Choroid plexus epithelial cell (primary cell): ENCODE data around the gene USP2.

Experiments used
- DNase-seq: peaks from one replicate; pipeline ENCODE4 v3.0.0-alpha.2; 2010; ENCODE audit warnings: low read depth
- H3K4me3 ChIP-seq: 2 replicates; pipeline ENCODE4 v1.5.1; 2011; ENCODE audit warnings: low read depth, mild to moderate bottlenecking, control low read depth, low read length, moderate library complexity
- CTCF ChIP-seq: conservative IDR thresholded peaks from 2 replicates; pipeline ENCODE4 v1.5.1; 2011; ENCODE audit warnings: low read depth, mild to moderate bottlenecking, control low read depth, inconsistent platforms, low read length, moderate library complexity

USP2 gene

GRCh38 chr11:119381181-119381988, at the start of gene USP2:
Gene USP2 (minus strand): TSS chr11:119381690. CDS start chr11:119373480, 8,210 bp downstream.
- peak; percentile 75 for TF ChIP-seq CTCF
- DNase-seq: peak; percentile 95

GRCh38 chr11:119427279-119427678, 45.8 kb upstream of the USP2 start:
- no peak overlapping the region for H3K4me3 ChIP-seq
- no peak for TF ChIP-seq CTCF
- no peak for DNase-seq

More at GRCh38 chr11:119381181-119381988, at the start of gene USP2:
- H3K4me3 ChIP-seq: peak within 1 kb of the TSS; percentile 48

GRCh38 chr11:119426142-119426541, 44.7 kb upstream of the USP2 start:
- no peak for DNase-seq
- H3K4me3 ChIP-seq: no peak overlapping the region
- no peak for TF ChIP-seq CTCF

- DNase-seq: no peak
- H3K4me3 ChIP-seq: no peak overlapping the region
- TF ChIP-seq CTCF: no peak
Observed at GRCh38 chr11:119424775-119425174, 43.3 kb upstream of the USP2 start.

- H3K4me3 ChIP-seq: no peak overlapping the region
- no peak for TF ChIP-seq CTCF
- no peak for DNase-seq
Observed at GRCh38 chr11:119424276-119424675, 42.8 kb upstream of the USP2 start.

GRCh38 chr11:119423509-119424254, 42.2 kb upstream of the USP2 start:
- no peak overlapping the region for H3K4me3 ChIP-seq
- DNase-seq: no peak
- TF ChIP-seq CTCF: no peak
